OCI-LY1 (cell line): ENCODE measurements around the gene C2.
A peak's percentile ranks its signal among the peaks of the same experiment; 100 is the strongest.

Source experiments
- H2AFZ ChIP-seq: fragments of 200-600 bp; sonication (generic), shearing (Covaris generic); 2 replicates; pipeline ENCODE4 v1.6.0; 2014; ENCODE audit warnings: antibody characterized with exemption, mild to moderate bottlenecking, low read length
- H3F3A ChIP-seq: fragments of 200-600 bp; sonication (generic), shearing (Covaris generic); 2 replicates; pipeline ENCODE4 v1.6.0; 2014; ENCODE audit warnings: mild to moderate bottlenecking, antibody characterized with exemption, low read length, moderate library complexity; ENCODE audit not compliant: insufficient read depth
- H3K27ac ChIP-seq: fragments of 200-600 bp; sonication (generic); 2 replicates; pipeline ENCODE4 v1.5.1; 2014; ENCODE audit warnings: low read length, mixed run types, mild to moderate bottlenecking, low read depth; ENCODE audit not compliant: poor library complexity, severe bottlenecking
- H3K27me3 ChIP-seq: fragments of 200-600 bp; sonication (generic); 2 replicates; pipeline ENCODE4 v1.6.0; 2014; ENCODE audit warnings: antibody characterized with exemption, mild to moderate bottlenecking, low read length, moderate library complexity; ENCODE audit not compliant: insufficient read depth
- H3K36me3 ChIP-seq: fragments of 200-600 bp; sonication (generic); 2 replicates; pipeline ENCODE4 v1.6.1; 2014; ENCODE audit warnings: mild to moderate bottlenecking, antibody characterized with exemption, low read length, moderate library complexity, mixed read lengths; ENCODE audit not compliant: insufficient read depth
- H3K4me1 ChIP-seq: fragments of 200-600 bp; sonication (generic); 2 replicates; pipeline ENCODE4 v1.5.1; 2014; ENCODE audit warnings: mild to moderate bottlenecking, low read length, moderate library complexity; ENCODE audit not compliant: insufficient read depth, severe bottlenecking
- H3K4me2 ChIP-seq: fragments of 200-600 bp; sonication (generic), shearing (Covaris generic); 2 replicates; pipeline ENCODE4 v1.6.1; 2014; ENCODE audit warnings: low read length
- H3K4me3 ChIP-seq: fragments of 200-600 bp; sonication (generic); 2 replicates; pipeline ENCODE4 v1.5.1; 2014; ENCODE audit warnings: low read length, low read depth, mild to moderate bottlenecking, mixed read lengths; ENCODE audit not compliant: poor library complexity, severe bottlenecking
- H3K79me2 ChIP-seq: fragments of 200-600 bp; shearing (Covaris generic); 2 replicates; pipeline ENCODE4 v1.6.1; 2016; ENCODE audit warnings: mixed run types, low read length, mixed read lengths; ENCODE audit not compliant: insufficient read depth
- H3K9ac ChIP-seq: fragments of 200-600 bp; sonication (generic), shearing (Covaris generic); 2 replicates; pipeline ENCODE4 v1.6.1; 2014; ENCODE audit warnings: mild to moderate bottlenecking, low read length, mixed read lengths
- H3K9me2 ChIP-seq: fragments of 200-600 bp; sonication (generic), shearing (Covaris generic); 2 replicates; pipeline ENCODE4 v1.6.1; 2014; ENCODE audit warnings: low read depth, mild to moderate bottlenecking, low read length, mixed read lengths
- H3K9me3 ChIP-seq: fragments of 200-600 bp; shearing (Covaris generic); 2 replicates; pipeline ENCODE4 v1.6.1; 2014; ENCODE audit warnings: low read length, mixed read lengths
- H4K20me1 ChIP-seq: fragments of 200-600 bp; sonication (generic), shearing (Covaris generic); 2 replicates; pipeline ENCODE4 v1.6.0; 2016; ENCODE audit warnings: mild to moderate bottlenecking, low read length; ENCODE audit not compliant: insufficient read depth
- CTCF ChIP-seq: fragments of 200-600 bp; sonication (generic), shearing (Covaris generic); IDR thresholded peaks from 2 replicates; pipeline ENCODE4 v1.5.1; 2017; ENCODE audit warnings: mild to moderate bottlenecking, antibody characterized with exemption, low read length, moderate library complexity, mixed read lengths
- EZH2 ChIP-seq: fragments of 200-600 bp; sonication (generic), shearing (Covaris generic); IDR thresholded peaks from 2 replicates; pipeline ENCODE4 v1.8.0; 2017; ENCODE audit warnings: borderline replicate concordance, mixed run types, mild to moderate bottlenecking, antibody characterized with exemption, low read length, moderate library complexity, mixed read lengths

The C2 gene

GRCh38 chr6:31968326-31968725 lies 40.8 kb downstream of the C2 start:
- H3K36me3 ChIP-seq: peaks cover 71% of the 10 kb centered on the region
- no peak for TF ChIP-seq EZH2
- TF ChIP-seq CTCF: no peak
- no peak overlapping the region for H3K9ac ChIP-seq

GRCh38 chr6:31968791-31969711 lies 41.5 kb downstream of the C2 start:
- no peak overlapping the region for H3K4me2 ChIP-seq
- no peaks in the 10 kb centered on the region for H3K27me3 ChIP-seq
- no peak overlapping the region for H3K27ac ChIP-seq
- no peaks in the 10 kb centered on the region for H3K79me2 ChIP-seq
- H3F3A ChIP-seq: no peaks in the 10 kb centered on the region
- no peaks in the 10 kb centered on the region for H3K9me2 ChIP-seq
- H4K20me1 ChIP-seq: no peaks in the 10 kb centered on the region
- H3K9me3 ChIP-seq: no peaks in the 10 kb centered on the region
- peaks cover 64% of the 10 kb centered on the region for H3K36me3 ChIP-seq
- TF ChIP-seq CTCF (no peak), EZH2 (no peak)
- peaks cover 34% of the 10 kb centered on the region for H3K4me1 ChIP-seq
- H3K4me3 ChIP-seq: no peak overlapping the region
- H2AFZ ChIP-seq: no peak overlapping the region
- H3K9ac ChIP-seq: no peak overlapping the region

More at GRCh38 chr6:31968326-31968725, 40.8 kb downstream of the C2 start:
- H3K79me2 ChIP-seq: no peaks in the 10 kb centered on the region
- no peaks in the 10 kb centered on the region for H4K20me1 ChIP-seq
- no peak overlapping the region for H3K4me2 ChIP-seq
- peaks cover 31% of the 10 kb centered on the region for H3K4me1 ChIP-seq
- no peaks in the 10 kb centered on the region for H3K9me3 ChIP-seq
- H2AFZ ChIP-seq: no peak overlapping the region
- H3K27me3 ChIP-seq: no peaks in the 10 kb centered on the region
- H3K9me2 ChIP-seq: no peaks in the 10 kb centered on the region
- no peak overlapping the region for H3K4me3 ChIP-seq
- no peak overlapping the region for H3K27ac ChIP-seq
- no peaks in the 10 kb centered on the region for H3F3A ChIP-seq

- H3K36me3 ChIP-seq: peaks cover 55% of the 10 kb centered on the region
- no peaks in the 10 kb centered on the region for H3K9me3 ChIP-seq
- H3K4me1 ChIP-seq: peaks cover 34% of the 10 kb centered on the region
- H3K79me2 ChIP-seq: no peaks in the 10 kb centered on the region
- H3K9ac ChIP-seq: peak overlapping the region; percentile 87
- peak overlapping the region; percentile 82 for H3K4me3 ChIP-seq
- H2AFZ ChIP-seq: no peak overlapping the region
- peak overlapping the region; percentile 98 for H3K4me2 ChIP-seq
- H3K27ac ChIP-seq: peak overlapping the region; percentile 63
- TF ChIP-seq EZH2: no peak
- no peak for TF ChIP-seq CTCF
- H3K9me2 ChIP-seq: no peaks in the 10 kb centered on the region
- H4K20me1 ChIP-seq: no peaks in the 10 kb centered on the region
- no peaks in the 10 kb centered on the region for H3K27me3 ChIP-seq
- 0 out of 2 replicates have a peak, but pooled peaks cover 5% of the 10 kb centered on the region for H3F3A ChIP-seq
These were observed 42.4 kb downstream of the C2 start for GRCh38 chr6:31969712-31970603.
